Hepatocyte (in vitro differentiated cells): ENCODE data around the gene GRIK2.

Experiments used
- CTCF ChIP-seq: fragments of 200-600 bp; sonication (generic); IDR thresholded peaks from 2 replicates; pipeline ENCODE4 v1.5.1; 2016; ENCODE audit warnings: antibody characterized with exemption, mild to moderate bottlenecking; ENCODE audit not compliant: poor library complexity
- EZH2 ChIP-seq: fragments of 200-600 bp; sonication (generic); IDR thresholded peaks from 2 replicates; pipeline ENCODE4 v1.6.1; 2016; ENCODE audit warnings: antibody characterized with exemption, mild to moderate bottlenecking, borderline replicate concordance
- EZH2phosphoT487 ChIP-seq: fragments of 200-600 bp; sonication (generic); IDR thresholded peaks from one replicate; pipeline ENCODE4 v1.6.1; 2018; ENCODE audit warnings: antibody characterized with exemption, mild to moderate bottlenecking, low read depth, moderate library complexity; ENCODE audit not compliant: unreplicated experiment, severe bottlenecking

GRCh38 chr6:101783287-101783686 is 389.8 kb downstream of the GRIK2 start:
- no peak for TF ChIP-seq CTCF
- TF ChIP-seq EZH2phosphoT487 = no peak
- no peak for TF ChIP-seq EZH2
